HepG2 (cell line): ENCODE data around the gene PODXL2. TPM values are rescaled to one million over a fixed set of nuclear protein-coding genes. Genes with fewer than 3 reads are reported as not detected.
A peak's percentile ranks its signal among the peaks of the same experiment; 100 is the strongest.

Source experiments
- XRCC5 ChIP-seq: fragments of 200-400 bp; formaldehyde crosslinking; optimal IDR thresholded peaks from 2 replicates; pipeline ENCODE3; 2017; ENCODE audit warnings: mild to moderate bottlenecking, low read length
- ZBTB7A ChIP-seq: sonication (generic); formaldehyde crosslinking; IDR thresholded peaks from 2 replicates; pipeline ENCODE4 v1.8.0; 2022; ENCODE audit warnings: mild to moderate bottlenecking, missing genetic modification reagents
- ZNF530 ChIP-seq: sonication (generic); formaldehyde crosslinking; IDR thresholded peaks from 2 replicates; pipeline ENCODE4 v1.5.0; 2020; ENCODE audit warnings: low read depth, mild to moderate bottlenecking, missing genetic modification reagents
- polyA plus RNA-seq, 8 experiments: library from polyadenylated mRNA; depleted of rRNA in 3 of 8; stranded (reverse) in 7 of 8; unstranded in 1 of 8; fragments of >200 nt; fragmentation: Illumina TruSeq in 4 of 8; extraction: Trizol in 4 of 8; gene quantifications; 2 replicates each; pipeline versions ENCODE4 v1.2.1 to v1.2.3, GENCODE V29; 2011 to 2016; ENCODE audit warnings: low read depth in 4 of 8, missing spikeins in 1 of 8, mixed read lengths in 1 of 8; ENCODE audit not compliant: insufficient read depth in 1 of 8
- total RNA-seq, 5 experiments: library from RNA; depleted of rRNA; stranded (reverse); fragments of >200 nt; fragmentation: Illumina TruSeq; extraction: Trizol; gene quantifications; 2 replicates each; pipeline ENCODE4 v1.2.3, GENCODE V29; 2016; ENCODE audit warnings: low read depth in 1 of 5
- TF ChIP-seq, protein P1 (sequence below): sonication (generic); formaldehyde crosslinking; IDR thresholded peaks from 2 replicates; pipeline ENCODE4 v1.5.0; 2020; ENCODE audit warnings: mild to moderate bottlenecking, missing genetic modification reagents, borderline replicate concordance

Gene PODXL2
- total and polyA plus RNA-seq, 2 of the 13 experiments (the other 11 are each of a cell fraction or from before 2014, with no cell fraction given), result 20.4 to 25.1 TPM

DNA sequence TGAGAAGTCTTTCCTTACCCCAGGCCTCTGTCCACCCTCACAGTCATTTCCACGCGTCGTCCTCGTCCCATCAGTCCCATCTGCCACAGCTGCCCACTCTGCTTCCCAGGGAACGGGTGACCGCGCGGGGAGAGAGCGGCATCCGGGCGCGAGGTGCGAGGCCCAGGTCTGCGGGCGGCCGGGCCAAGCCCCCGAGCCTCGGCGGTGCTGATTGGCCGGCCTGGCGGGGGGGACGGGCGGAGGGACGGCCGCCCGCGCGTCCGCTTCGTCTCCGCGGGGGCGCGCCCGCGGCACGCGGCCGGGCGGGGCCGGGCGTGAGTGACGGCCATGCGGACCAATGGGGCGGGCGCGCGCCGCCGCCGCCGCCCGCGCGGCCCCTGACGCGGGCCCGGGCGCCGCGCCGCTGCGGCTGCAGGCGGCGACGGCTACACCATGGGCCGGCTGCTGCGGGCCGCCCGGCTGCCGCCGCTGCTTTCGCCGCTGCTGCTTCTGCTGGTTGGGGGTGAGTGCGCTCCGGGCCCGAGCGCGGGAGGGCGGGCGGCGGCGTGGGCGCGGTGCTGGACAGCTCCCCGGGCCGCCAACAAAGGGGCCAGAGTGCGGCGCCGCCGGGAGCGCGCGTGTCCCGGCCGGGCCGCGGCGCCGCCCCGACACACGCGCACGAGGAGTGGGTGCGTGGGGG is at the start of gene PODXL2 (continued):
- TF ChIP-seq, protein P1, sequence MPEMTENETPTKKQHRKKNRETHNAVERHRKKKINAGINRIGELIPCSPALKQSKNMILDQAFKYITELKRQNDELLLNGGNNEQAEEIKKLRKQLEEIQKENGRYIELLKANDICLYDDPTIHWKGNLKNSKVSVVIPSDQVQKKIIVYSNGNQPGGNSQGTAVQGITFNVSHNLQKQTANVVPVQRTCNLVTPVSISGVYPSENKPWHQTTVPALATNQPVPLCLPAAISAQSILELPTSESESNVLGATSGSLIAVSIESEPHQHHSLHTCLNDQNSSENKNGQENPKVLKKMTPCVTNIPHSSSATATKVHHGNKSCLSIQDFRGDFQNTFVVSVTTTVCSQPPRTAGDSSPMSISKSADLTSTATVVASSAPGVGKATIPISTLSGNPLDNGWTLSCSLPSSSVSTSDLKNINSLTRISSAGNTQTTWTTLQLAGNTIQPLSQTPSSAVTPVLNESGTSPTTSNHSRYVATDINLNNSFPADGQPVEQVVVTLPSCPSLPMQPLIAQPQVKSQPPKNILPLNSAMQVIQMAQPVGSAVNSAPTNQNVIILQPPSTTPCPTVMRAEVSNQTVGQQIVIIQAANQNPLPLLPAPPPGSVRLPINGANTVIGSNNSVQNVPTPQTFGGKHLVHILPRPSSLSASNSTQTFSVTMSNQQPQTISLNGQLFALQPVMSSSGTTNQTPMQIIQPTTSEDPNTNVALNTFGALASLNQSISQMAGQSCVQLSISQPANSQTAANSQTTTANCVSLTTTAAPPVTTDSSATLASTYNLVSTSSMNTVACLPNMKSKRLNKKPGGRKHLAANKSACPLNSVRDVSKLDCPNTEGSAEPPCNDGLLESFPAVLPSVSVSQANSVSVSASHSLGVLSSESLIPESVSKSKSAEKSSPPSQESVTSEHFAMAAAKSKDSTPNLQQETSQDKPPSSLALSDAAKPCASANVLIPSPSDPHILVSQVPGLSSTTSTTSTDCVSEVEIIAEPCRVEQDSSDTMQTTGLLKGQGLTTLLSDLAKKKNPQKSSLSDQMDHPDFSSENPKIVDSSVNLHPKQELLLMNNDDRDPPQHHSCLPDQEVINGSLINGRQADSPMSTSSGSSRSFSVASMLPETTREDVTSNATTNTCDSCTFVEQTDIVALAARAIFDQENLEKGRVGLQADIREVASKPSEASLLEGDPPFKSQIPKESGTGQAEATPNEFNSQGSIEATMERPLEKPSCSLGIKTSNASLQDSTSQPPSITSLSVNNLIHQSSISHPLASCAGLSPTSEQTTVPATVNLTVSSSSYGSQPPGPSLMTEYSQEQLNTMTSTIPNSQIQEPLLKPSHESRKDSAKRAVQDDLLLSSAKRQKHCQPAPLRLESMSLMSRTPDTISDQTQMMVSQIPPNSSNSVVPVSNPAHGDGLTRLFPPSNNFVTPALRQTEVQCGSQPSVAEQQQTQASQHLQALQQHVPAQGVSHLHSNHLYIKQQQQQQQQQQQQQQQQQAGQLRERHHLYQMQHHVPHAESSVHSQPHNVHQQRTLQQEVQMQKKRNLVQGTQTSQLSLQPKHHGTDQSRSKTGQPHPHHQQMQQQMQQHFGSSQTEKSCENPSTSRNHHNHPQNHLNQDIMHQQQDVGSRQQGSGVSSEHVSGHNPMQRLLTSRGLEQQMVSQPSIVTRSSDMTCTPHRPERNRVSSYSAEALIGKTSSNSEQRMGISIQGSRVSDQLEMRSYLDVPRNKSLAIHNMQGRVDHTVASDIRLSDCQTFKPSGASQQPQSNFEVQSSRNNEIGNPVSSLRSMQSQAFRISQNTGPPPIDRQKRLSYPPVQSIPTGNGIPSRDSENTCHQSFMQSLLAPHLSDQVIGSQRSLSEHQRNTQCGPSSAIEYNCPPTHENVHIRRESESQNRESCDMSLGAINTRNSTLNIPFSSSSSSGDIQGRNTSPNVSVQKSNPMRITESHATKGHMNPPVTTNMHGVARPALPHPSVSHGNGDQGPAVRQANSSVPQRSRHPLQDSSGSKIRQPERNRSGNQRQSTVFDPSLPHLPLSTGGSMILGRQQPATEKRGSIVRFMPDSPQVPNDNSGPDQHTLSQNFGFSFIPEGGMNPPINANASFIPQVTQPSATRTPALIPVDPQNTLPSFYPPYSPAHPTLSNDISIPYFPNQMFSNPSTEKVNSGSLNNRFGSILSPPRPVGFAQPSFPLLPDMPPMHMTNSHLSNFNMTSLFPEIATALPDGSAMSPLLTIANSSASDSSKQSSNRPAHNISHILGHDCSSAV (CRISPR knock-in tag), result no peak
- TF ChIP-seq ZNF530 (CRISPR knock-in tag) (no peak), XRCC5 (peak; percentile 35), ZBTB7A (CRISPR knock-in tag) (peak; percentile 58; the same call in 1 of the 2 replicates)
